ENCODE results near the gene PHLDB3. TPM values are rescaled to one million over a fixed set of nuclear protein-coding genes. Genes with fewer than 3 reads are reported as not detected.

Gene PHLDB3
- 10 to 100 TPM; 43.5 to 54.5 TPM for total RNA-seq

DNA sequence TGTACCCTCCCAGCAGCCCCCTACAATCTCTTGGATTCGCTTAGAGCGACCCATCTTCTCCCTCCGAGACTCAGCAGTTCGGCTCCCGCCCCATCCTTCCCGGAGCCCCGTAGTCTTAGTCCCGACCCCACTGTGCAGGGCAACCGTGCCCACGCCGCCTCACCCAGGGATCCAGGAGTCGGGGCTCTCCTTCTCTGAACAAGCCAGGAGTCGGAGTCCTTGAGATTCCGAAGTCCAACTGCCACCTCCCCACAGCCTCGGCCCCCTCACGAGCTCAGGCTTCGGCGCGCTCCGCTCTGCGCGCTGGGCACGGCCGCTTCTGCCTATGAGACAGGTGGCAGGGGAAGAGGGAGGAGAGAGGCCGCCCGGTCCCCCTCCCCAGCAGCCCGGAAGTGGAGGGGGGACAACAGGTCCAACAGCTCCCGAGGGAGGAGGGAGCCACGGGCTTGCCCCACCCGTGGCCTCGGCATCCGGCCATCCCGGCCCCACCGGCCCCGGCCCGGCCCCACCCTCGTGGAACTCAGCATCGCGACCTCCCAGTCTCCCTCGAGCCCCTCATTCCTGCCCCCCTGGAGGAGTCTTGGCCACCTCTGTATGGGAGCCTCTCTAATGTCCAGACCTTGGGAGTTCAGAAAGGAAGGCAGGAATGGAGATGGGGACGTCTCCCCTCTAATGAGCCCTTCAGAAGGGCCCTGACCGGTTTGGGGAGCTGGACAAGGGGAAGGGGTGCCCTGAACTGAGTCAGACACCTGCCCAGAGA, at the start of gene PHLDB3:
PHLDB3 (minus strand) TSS at position 321 of the 760 bp plus-strand sequence. CDS start 628 bp downstream, outside the sequence.
- peak within 1 kb of the TSS; percentile 93 to 99 for H3K27ac ChIP-seq
- peak; percentile 43 for TF ChIP-seq POLR2AphosphoS5 (IDR thresholded peaks at IDR 0.05)
- TF ChIP-seq, protein P1, sequence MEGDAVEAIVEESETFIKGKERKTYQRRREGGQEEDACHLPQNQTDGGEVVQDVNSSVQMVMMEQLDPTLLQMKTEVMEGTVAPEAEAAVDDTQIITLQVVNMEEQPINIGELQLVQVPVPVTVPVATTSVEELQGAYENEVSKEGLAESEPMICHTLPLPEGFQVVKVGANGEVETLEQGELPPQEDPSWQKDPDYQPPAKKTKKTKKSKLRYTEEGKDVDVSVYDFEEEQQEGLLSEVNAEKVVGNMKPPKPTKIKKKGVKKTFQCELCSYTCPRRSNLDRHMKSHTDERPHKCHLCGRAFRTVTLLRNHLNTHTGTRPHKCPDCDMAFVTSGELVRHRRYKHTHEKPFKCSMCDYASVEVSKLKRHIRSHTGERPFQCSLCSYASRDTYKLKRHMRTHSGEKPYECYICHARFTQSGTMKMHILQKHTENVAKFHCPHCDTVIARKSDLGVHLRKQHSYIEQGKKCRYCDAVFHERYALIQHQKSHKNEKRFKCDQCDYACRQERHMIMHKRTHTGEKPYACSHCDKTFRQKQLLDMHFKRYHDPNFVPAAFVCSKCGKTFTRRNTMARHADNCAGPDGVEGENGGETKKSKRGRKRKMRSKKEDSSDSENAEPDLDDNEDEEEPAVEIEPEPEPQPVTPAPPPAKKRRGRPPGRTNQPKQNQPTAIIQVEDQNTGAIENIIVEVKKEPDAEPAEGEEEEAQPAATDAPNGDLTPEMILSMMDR (IDR thresholded peaks at IDR 0.05) = no peak
- TF ChIP-seq POLR2A (IDR thresholded peaks at IDR 0.05) = peak; percentile 51
- intact Hi-C loops (cut with DNase I) = loop anchor here (5.0 kb wide), 1 partner anchor 42 kb away; no protein-coding TSS in a partner anchor
- no peaks in the 10 kb centered on the region for H3K27me3 ChIP-seq (replicated peaks; ENCODE audit: insufficient read depth)
- H3K36me3 ChIP-seq = no peaks in the 10 kb centered on the region
- 1% methylated on average over 42 of the region's 42 CpGs for WGBS
- peak within 1 kb of the TSS; percentile 52 to 80 for H3K4me3 ChIP-seq
- peaks cover 9% of the 10 kb centered on the region for H3K4me1 ChIP-seq (replicated peaks)
- peak; percentile 70 for DNase-seq (ENCODE audit: low spot score)
- no peaks in the 10 kb centered on the region for H3K9me3 ChIP-seq

DNA sequence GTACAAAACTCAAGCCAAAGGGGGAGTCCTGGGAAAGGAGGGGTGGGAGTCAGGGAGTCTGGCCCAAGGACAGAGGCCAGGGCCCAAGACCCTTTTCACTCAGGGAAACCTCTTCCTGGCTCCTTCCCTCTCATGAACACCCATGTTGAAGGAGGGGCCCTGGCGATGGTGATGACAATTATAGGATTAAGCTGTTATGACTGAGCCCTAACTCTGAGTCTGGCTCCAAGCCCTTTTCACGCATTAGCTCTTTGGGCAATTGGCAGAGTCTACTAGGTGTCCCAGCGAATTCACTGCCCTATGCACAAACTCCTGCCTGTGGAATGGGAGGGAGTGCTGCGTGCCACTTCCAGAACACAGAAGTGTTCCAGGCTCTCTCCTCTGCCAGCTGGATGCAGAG, 49.1 kb upstream of the PHLDB3 start:
- Histone ChIP-seq H3K4me1 (replicated peaks) (no peaks in the 10 kb centered on the region), H3K36me3 (peaks cover 6 to 11% of the 10 kb centered on the region in 2 donors), H3K27me3 (replicated peaks; ENCODE audit: insufficient read depth) (no peaks in the 10 kb centered on the region), H3K4me3 (no peak overlapping the region), H3K9me3 (no peaks in the 10 kb centered on the region), H3K27ac (no peak overlapping the region)
- DNase-seq (ENCODE audit: low spot score) = no peak
- intact Hi-C loops (cut with DNase I) = no loop called here
- TF ChIP-seq POLR2AphosphoS5 (IDR thresholded peaks at IDR 0.05) (no peak), POLR2A (IDR thresholded peaks at IDR 0.05) (no peak)
- TF ChIP-seq, protein P1 (IDR thresholded peaks at IDR 0.05) = no peak
- WGBS = 86% methylated on average over 4 of the region's 4 CpGs

DNA sequence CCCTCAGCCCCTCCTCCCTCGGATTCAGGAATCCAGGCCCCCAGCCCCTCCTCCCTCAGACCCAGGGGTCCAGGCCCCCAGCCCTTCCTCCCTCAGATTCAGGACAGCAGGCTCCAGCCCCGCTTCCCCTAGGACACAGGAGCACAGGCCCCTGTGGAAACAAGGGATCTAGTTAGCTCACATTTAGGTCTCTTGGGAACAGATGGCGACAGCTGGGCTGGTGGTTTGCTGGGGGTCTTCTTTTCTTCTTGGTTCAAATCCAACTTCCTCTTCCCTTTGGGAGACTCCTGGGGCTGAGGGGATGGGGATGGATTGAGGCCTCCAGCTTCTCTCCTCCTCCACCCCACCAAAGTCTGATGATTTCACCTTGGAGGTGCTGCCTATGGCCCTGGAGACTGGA, 48.1 kb upstream of the PHLDB3 start:
- no peak overlapping the region for H3K4me3 ChIP-seq
- no peak for TF ChIP-seq POLR2A (IDR thresholded peaks at IDR 0.05)
- TF ChIP-seq, protein P1 (IDR thresholded peaks at IDR 0.05) = no peak
- no peak for TF ChIP-seq POLR2AphosphoS5 (IDR thresholded peaks at IDR 0.05)
- no peak overlapping the region for H3K27ac ChIP-seq
- H3K9me3 ChIP-seq = no peaks in the 10 kb centered on the region
- 96% methylated on average over 3 of the region's 3 CpGs for whole genome bisulfite sequencing
- no peaks in the 10 kb centered on the region for H3K27me3 ChIP-seq (replicated peaks; ENCODE audit: insufficient read depth)
- intact Hi-C loops (cut with DNase I) = no loop called here
- no peak for DNase-seq (ENCODE audit: low spot score)
- peaks cover 6 to 11% of the 10 kb centered on the region in 2 donors for H3K36me3 ChIP-seq
- H3K4me1 ChIP-seq (replicated peaks) = no peaks in the 10 kb centered on the region

DNA sequence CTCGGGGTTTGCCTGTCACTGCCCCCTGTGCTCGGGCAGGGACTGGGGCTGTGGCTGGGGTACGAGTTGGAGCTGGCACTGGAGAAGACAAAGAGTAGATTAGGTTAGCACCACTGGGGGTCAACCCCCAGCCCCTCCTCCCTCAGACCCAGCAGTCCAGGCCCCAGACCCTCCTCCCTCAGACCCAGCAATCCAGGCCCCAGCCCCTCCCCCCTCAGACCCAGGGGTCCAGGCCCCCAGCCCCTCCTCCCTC, 47.6 kb upstream of the PHLDB3 start:
- 86% methylated on average over 3 of the region's 3 CpGs for WGBS
- Histone ChIP-seq H3K4me3 (no peak overlapping the region), H3K9me3 (no peaks in the 10 kb centered on the region), H3K27me3 (replicated peaks; ENCODE audit: insufficient read depth) (no peaks in the 10 kb centered on the region), H3K27ac (no peak overlapping the region), H3K36me3 (peaks cover 6 to 11% of the 10 kb centered on the region in 2 donors), H3K4me1 (replicated peaks) (no peaks in the 10 kb centered on the region)
- no peak for DNase-seq (ENCODE audit: low spot score)
- TF ChIP-seq, protein P1 (IDR thresholded peaks at IDR 0.05) = no peak
- TF ChIP-seq POLR2AphosphoS5 (IDR thresholded peaks at IDR 0.05) = no peak
- TF ChIP-seq POLR2A (IDR thresholded peaks at IDR 0.05) = no peak
- intact Hi-C loops (cut with DNase I) = no loop called here
